NB4 (cell line): ENCODE data around the gene FUBP3.

Experiments used
- DNase-seq: peaks from one replicate; pipeline ENCODE4 v3.0.0; 2010; ENCODE audit warnings: low read depth
- H3K4me3 ChIP-seq: one replicate; pipeline ENCODE4 v1.5.1; 2011; ENCODE audit warnings: mild to moderate bottlenecking, low read depth, low read length, moderate library complexity
- MAX ChIP-seq: IDR thresholded peaks from 2 replicates; pipeline ENCODE4 v1.6.1; 2011; ENCODE audit warnings: low read depth, low read length
- MYC ChIP-seq: IDR thresholded peaks from 2 replicates; pipeline ENCODE4 v1.6.1; 2011; ENCODE audit warnings: low read depth, low read length
- POLR2A ChIP-seq: IDR thresholded peaks from 2 replicates; pipeline ENCODE4 v1.6.1; 2011; ENCODE audit warnings: mild to moderate bottlenecking; ENCODE audit not compliant: insufficient read length; ENCODE audit errors: extremely low read depth
- TF ChIP-seq, protein P1 (sequence below): IDR thresholded peaks from one replicate; pipeline ENCODE4 v1.5.1; 2012; ENCODE audit warnings: low read depth, low read length

Gene FUBP3

DNA sequence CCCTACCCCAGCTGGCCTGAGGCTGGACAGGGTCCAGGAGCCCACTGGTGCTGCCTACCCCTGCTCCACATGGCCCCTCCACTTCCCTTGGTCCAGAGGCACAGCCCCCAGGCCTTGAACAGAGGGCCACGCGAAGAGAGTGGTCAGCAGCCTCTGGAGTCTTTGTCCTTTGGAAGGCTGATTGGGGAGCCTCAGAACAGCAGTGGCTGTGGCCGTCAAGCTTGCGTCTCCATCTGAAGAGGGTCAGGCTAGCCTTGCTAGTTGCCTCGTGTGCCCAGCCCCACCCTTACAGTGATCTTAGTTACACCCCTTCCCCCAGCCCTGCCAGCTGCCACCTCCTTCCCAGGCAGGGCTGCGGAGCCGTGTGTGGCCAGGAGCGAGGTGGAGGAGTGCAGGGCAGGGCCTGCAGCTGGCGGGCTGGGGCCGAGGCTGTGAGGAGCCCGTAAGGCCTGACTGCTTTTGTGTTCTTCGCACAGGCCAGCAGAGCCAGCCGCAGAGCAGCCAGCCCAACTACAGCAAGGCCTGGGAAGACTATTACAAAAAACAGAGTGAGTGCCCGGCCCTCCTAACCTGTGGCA is 54.9 kb downstream of the FUBP3 start:
- DNase-seq: no peak
- H3K4me3 ChIP-seq: no peak overlapping the region
- TF ChIP-seq POLR2A (no peak), MYC (no peak), MAX (no peak)
- TF ChIP-seq, protein P1, sequence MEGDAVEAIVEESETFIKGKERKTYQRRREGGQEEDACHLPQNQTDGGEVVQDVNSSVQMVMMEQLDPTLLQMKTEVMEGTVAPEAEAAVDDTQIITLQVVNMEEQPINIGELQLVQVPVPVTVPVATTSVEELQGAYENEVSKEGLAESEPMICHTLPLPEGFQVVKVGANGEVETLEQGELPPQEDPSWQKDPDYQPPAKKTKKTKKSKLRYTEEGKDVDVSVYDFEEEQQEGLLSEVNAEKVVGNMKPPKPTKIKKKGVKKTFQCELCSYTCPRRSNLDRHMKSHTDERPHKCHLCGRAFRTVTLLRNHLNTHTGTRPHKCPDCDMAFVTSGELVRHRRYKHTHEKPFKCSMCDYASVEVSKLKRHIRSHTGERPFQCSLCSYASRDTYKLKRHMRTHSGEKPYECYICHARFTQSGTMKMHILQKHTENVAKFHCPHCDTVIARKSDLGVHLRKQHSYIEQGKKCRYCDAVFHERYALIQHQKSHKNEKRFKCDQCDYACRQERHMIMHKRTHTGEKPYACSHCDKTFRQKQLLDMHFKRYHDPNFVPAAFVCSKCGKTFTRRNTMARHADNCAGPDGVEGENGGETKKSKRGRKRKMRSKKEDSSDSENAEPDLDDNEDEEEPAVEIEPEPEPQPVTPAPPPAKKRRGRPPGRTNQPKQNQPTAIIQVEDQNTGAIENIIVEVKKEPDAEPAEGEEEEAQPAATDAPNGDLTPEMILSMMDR: no peak

DNA sequence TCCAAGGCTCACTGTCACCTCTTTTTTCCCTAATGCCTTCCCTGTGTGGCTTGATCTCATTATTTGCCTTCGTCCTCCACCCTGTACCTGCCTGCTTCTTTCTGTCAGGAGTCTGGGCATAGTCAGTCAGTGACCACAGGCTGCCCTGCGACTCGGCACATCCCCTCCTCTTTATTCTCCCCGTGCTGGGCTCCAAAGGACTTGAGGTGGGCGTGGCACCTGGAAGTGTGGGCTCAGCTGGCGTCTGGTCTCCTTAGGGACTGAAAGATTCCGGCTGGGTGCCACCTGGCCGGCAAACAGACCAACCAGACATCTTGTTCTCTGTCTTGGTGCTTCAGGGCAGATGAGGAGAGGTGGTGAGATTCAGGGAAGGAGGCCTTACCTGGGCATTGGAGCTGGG is 55.4 kb downstream of the FUBP3 start:
- no peak overlapping the region for H3K4me3 ChIP-seq
- TF ChIP-seq MYC (no peak), MAX (no peak), POLR2A (no peak)
- TF ChIP-seq, protein P1: no peak
- no peak for DNase-seq

DNA sequence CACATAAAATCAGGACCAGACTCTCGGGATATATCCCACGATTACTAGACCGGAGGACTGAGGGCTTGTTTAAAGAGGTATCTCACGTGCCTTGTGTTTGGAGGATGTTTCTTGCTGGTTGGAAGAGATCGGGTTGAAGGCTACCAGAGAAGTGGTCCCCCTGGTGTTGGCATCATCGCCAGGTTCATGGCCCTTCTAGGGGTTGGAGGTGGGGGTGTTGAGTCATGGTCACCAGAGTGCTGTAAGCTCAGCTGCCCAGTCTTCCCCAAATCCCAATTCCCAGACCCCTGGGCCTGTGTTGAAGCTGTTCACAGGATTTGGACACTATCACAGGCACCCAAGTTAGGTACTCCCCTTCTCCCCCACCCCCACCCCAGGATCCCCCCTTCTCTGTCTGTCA is 55.9 kb downstream of the FUBP3 start:
- no peak overlapping the region for H3K4me3 ChIP-seq
- no peak for TF ChIP-seq MAX
- TF ChIP-seq, protein P1: no peak
- TF ChIP-seq MYC: no peak
- no peak for TF ChIP-seq POLR2A
- DNase-seq: no peak

- DNase-seq: no peak
- TF ChIP-seq POLR2A (no peak), MYC (no peak), MAX (no peak)
- TF ChIP-seq, protein P1: no peak
- H3K4me3 ChIP-seq: no peak overlapping the region
Observed at GRCh38 chr9:130635721-130636647, 56.6 kb downstream of the FUBP3 start.

DNA sequence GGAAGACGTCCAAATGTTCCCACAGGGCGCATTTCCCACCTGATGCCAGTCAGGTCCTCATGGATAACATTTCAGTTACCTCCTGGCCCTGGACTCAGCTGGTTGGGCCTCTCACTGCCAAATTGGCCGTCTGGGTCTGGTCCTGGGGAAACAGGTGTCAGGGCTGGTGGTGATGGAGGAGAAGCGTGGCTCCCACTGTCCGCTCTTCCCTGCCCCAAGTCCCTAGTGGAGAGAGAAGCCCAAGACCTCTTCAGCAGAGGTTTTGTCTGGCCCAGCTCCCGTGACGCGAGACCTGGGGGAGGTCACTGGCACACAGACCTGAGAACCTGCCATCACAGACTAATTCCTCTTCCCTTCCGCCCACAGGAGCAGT is 57.3 kb downstream of the FUBP3 start:
- H3K4me3 ChIP-seq: no peak overlapping the region
- DNase-seq: no peak
- TF ChIP-seq MYC (no peak), POLR2A (no peak), MAX (no peak)
- TF ChIP-seq, protein P1: no peak
